ENCODE data around the gene VEGFA.

Gene VEGFA

DNA sequence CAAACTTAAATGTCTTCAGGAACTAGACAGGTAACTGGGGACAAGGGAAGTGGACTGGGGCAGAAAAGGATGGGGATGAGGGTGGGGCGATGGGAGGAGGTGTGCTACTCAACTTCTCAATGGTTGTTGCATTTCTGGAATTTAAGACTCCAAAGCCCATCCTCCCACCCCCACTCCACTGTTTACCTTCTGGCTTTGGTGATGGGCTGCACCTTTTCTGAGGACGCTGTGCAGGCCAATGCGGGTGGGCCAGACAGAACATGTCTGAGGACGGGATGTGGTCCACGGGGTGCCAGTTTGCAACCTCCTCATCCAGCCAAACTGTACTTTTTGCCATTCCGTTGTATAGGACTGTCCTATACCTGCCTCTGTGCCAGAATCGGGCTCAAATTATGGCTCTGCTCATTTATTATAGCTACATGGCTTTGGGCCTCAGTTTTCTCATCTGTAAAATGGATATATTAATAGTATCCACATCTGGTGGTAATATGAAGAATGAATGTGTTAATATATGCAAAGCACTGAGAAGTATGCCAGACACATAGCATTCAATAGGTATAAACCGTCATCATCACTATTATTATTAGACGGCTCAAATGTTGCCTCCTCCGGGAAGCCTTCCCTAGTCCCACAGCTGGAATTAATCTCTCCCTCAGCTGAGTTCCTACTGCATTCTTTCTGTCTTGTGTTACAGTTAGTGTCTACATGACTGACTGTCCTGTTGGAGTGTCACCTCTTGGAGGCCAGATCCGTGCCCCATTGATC is 31.0 kb upstream of the VEGFA start:
- no peak for DNase-seq (ENCODE audit: low spot score)

DNA sequence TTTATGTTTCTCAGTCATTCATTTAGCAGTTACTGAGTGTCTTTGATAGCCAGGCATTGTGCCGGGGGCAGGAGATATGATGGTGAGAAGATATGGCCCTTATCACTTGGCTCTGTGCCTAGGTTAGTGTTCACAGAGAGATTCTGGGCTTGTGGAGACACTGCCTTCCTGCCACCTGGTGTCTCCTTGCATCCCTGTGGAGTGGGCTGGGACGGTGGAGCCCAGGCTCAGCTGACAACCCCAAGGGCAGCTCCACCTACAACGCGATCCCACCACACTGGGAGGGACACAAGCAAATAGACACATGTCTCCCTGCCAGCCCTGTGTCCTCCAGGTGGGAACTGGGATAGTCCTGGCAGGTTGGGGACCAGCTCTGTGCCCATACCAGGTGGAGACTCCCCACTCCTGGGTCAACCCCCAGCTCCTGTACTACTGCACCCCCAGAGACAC is 30.3 kb upstream of the VEGFA start:
- DNase-seq (ENCODE audit: low spot score) = no peak

DNA sequence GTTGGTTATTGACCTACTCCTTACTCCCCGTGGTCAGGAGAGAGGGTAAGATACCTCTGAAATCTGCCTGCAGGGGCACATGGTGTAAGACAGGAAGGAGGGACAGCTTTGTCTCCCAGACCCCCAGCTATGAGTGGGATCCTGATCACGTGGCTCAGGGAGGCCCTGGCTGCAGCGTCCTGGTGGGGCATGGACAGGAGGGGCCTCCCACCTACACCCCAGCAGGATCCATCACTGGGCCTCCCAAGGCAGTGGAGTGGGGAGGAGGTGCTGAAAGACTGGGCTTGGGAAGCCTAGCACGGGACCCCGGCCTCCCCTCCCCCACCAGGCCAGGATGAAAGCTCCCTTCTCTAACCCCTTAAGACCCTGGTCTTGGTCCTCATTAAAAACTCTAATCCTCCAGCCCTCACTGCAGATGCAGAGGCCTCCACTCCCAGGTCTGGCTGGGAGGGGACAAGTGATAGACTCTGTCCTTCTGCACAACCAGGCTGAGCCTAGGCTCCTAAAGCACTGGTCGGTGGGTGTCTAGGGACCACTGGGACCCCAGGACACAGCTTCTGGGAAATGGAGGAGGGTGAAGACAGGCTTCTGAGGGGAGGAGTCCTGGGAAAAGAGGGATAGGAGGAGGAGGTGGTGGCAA is 29.6 kb upstream of the VEGFA start:
- no peak for DNase-seq (ENCODE audit: low spot score)

DNA sequence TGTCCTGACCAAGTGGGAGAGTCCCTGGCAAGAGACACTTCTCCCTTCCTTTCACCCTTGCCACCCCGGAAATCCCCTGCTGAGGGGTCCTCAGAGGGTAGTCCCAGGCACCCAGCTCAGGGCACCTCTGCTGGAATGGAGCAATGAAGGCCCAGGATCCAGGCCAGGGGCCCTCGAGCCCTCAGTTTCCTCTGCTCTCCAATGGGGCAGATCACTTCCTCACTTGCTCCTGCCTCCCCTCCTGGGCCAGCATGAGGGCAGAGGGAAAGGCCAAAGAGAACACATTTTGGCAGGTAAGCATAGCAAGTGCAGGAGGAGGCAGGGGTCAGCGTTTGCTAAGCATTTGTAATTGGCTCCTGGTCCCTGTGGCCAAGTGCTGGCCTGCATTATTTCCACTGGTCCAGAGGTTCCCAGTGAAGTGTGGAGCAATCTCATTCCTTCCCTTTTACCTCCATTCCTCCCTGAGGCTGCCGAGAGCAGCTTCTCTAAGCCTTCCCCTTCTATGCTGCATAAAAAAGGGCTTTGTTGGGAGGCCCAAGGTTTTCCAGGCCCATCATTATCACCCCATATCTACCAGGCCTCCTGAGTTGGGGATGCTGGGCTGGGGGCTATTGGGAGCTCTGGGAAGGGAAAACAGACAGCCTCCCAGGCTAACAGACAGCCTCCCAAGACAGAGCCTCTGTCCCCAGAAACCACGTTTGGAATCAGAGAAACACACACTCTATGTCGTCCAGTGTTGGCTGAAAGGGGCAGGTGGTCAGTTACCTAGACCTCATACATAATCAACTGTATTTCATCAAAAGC is 28.8 kb upstream of the VEGFA start:
- DNase-seq (ENCODE audit: low spot score) = no peak

DNA sequence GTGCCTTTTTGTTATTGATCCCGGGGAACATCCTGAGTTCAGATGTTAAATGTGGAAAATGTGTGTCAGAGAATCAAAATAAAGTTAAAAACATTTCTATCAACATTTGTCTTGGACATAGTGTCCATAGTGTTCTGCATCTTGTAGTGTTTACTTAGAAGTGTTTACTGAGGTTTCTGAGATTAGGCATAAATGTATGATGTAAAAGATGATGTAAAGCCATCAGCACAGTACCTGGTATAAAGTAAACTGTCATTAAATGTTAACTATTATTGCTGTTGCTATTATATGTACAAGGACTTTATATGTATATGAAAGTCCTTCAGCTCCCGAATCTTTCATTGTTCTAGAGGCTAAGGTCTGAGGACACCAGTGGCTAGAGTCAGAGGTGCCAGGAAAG is 28.2 kb upstream of the VEGFA start:
- DNase-seq (ENCODE audit: low spot score) = no peak

DNA sequence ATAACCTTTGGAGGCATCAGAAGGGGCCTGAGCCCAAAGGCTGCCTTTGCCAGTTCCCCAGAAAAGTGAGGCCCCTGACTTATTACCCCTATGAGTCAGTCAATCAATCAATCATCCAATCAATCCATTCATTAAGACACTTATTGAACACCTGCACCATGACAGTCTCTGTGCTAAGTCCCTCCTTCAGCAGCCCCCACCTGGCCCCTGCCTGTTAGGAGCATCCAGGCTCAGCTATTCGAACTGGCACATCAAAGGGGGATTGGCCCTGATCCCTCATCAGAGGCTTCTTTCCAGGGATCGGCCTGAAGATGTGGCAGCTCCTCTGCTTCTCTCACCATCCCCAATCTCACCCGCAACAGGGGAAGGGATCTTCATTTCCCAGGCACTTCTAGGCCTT is 27.7 kb upstream of the VEGFA start:
- no peak for DNase-seq (ENCODE audit: low spot score)

DNA sequence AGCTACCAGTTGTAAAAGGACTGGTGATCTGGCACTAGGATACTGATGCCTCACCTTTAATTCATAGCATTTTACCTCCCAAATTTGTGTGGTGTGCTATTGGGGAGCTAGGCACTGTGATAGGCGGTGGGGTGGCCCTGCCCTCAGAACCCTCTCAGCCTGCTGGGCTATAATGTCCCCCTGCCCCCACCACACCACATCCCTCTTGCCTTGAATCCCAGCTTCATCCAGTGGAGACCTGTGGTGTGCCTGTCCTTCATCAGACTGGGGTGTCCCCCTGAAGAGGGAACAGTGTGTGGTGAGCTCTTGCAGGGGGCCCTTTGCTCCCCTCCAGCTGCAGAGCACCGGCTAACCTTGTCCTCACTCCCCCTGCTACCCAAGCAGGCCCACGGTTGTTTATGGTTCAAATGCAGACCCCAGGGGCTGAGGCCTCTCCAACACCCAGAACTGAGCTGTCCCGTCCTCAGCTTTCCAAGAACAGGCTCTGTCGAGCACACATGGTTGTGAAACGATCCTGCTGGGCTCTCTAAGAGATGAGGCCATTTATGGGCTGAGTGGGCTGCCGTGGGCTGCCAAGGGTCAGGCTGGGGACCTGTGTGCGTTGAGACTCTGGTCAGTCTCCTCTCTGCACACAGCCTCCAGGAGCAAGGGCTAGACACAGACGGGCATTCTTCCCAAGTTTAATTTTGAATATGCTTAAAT is 26.9 kb upstream of the VEGFA start:
- no peak for DNase-seq (ENCODE audit: low spot score)

DNA sequence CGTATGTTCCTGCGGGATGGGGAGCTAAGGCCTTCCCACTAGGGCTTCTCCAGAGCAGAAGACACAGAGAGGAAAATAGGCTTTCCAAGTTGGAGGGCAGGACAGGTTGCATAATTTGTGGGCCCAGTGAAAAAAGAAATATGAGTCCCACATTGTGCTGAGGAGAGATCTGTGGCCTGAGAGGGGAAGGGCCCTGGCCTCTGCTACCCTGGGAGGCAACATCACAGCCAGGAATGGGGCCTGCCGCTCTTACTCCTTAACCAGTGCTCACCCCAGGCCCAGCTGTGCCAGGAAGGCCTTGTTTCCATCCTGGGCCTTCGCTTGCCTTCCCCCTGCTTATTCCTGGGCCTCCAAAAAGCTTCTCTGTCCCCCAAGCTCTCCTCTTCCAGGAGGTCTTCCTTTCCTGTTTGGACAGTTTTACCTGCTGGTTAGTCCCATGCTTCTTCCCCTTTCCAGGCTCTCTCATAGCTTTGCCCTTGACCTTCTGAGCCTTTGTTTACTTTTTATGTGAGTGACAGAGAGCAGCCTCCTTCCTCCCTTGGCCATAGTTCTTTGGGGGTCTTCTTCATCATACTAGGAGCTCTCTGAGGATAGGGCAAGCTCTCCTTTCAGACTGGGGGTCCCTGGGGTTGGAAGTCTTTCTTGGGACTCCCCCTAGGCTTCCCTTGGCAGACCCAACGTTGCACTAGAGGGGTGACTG is 26.2 kb upstream of the VEGFA start:
- DNase-seq (ENCODE audit: low spot score) = no peak

DNA sequence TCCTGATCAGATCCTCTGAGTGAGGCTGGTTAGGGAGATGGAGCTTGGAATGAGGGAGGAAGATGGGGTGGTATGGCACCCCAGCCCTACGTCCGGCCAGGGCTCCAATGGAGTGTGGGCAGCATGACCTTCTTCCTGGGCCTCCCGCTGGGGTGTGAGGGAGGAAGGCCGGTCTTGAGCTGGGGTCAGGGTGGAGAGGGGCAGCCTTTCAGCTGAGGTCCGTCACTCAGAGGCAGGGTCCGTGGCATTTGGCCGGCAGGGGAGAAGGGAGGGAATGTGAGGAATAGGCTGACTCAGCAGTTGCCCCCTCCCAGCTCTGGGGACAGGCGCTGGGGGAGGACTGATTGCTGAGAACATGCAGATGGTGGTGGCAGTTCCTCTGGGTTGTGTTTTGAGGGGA is 25.5 kb upstream of the VEGFA start:
- DNase-seq (ENCODE audit: low spot score) = no peak

DNA sequence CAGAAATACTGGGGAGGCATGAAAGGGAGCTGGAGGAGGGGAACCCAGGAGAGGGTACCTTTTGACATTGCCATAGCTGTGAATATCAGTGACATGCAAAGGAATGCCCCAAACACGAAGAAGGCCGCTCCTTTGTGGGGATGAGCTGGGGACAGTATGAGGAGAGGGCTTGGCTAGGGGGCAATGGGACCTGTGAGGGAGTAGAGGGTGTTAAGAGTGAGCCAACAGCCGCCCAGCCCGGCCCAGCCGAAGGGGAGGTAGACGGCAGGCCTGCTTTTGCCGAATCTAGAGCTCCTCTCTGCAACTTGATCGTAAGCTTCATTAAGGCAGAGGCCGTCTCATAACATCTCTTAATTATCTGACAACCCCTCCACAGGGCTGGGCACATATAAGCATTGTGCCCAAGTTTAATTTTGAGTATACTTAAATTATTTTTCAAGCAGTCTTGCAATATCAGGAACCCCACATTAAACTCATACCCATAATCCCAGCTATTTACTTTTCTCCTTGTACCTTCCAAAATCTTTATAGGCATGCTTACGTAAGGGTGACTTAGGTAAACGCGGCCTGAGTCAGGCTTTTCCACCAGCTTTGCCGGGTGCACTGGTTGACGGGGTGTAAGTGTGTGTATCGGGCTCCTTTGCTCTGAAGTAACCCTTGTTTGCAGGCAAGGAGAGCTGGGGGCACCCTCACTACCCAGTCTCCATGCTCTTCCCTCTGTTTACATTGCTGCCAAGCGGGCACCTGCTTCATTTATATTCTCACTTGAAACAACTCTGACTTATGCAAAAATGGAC is 24.9 kb upstream of the VEGFA start:
- no peak for DNase-seq (ENCODE audit: low spot score)

DNA sequence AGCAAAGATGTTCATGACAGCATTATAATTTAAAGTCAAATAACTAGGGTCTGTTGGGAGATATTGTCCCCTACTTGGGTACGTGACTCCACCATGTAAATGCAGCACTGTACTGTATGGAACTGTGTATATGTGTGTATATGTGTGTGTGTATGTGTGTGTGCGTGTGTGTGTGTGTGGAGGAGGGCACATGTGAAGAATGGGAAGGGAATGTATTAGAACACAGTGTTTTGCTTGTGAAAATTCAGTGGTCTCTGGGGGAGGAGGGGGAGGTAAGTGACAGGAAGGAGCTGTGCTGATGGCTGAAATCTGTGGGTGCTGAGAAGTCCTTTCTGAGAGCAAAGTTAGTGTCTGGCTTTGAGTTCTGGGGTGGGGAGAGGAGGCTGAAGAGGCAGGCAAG is 23.9 kb upstream of the VEGFA start:
- DNase-seq (ENCODE audit: low spot score) = no peak

DNA sequence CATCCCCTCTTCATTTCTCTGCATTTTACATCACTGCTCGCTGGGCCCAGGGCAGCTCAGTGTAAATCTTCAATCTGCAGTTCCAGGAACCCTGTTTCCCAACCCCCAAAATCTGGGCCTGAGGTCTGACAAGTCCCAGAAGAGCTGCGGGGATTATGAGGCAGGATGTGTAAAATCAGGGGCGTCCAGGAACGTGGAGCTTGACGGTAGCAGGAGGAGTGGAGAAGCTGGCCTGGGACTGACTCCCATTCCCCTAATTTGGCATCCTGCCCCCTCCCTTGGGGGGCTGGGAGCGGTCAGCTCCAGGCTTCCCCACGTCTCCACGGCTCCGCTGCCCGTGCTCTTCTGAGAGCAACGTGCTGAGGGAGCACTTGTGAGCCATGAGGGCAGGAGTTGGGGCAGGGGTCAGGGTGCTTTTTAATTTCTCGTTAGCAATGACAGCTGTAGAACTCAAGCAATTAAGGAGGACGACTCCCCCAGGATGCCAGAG is 23.4 kb upstream of the VEGFA start:
- DNase-seq (ENCODE audit: low spot score) = no peak

DNA sequence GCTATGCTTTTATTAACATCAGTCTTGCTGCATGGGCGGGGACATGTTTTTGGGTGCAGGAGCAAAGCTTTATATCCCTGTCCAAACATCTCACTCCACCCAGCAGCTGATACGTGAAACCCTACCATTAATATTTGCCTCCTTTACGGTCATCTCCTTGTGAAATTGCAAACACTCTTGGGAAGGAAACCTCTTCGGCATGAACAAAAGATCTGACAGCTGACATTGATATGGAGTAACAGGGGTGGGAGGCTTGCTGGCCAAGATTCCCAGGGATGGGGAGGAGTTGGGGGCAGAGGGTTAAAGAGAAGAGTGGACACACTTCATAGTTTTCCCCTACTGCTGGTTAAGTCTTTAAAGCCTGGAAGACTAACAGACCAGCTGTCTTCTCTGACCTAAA is 22.2 kb upstream of the VEGFA start:
- DNase-seq (ENCODE audit: low spot score) = no peak

DNA sequence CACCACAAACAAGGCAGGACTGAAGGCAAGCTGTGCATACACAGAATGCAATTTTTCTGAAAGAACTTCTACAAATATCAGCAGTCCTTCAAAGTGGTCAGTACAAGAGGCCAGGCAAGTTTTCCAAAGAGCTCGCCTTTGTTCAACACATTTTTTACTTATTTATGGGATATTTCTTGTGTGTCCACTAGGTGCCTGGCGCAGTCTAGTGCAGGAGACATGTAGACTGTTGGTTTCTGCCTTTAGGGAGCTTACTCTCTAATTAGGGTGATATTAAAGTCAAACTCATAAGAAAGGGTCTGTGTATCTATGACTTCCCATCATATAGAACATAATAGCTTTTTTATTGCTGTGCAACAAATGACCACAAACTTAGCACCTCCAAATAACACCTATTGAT is 21.2 kb upstream of the VEGFA start:
- no peak for DNase-seq (ENCODE audit: low spot score)

DNA sequence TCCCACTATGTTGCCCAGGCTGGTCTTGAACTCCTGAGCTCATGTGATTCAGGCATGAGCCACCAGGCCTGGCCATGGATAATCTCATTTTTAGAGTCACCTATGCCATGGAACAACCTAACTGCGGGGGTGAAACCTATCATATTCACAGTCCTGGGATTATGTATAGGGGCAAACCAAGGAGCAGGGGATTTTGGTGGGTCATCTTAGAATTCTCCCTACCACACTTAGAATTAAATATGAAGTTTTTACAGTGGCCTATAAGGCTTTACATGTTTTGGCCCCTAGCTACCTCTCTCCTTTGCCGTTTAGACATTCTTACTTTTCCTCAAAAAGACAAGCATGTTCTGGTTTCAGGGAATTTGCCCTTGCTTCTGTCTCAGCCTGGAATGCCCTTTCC is 20.6 kb upstream of the VEGFA start:
- no peak for DNase-seq (ENCODE audit: low spot score)

DNA sequence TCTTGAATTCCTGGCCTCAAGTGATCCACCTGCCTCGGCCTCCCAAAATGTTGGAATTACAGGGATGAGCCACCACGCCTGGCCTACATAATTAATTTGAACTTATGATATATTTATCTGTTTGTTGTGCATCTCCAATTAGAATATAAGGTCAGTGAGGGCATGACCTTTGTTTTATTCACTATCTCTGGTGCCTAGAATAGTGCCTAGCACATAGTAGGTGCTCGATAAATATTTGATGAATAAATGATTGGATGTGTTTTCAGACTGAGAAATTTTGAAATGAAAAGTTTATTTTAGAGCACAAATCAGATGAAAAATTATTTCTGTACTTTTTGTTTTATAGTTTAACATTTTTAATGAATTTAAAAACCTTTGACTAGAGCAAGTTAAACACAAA is 19.4 kb upstream of the VEGFA start:
- no peak for DNase-seq (ENCODE audit: low spot score)

DNA sequence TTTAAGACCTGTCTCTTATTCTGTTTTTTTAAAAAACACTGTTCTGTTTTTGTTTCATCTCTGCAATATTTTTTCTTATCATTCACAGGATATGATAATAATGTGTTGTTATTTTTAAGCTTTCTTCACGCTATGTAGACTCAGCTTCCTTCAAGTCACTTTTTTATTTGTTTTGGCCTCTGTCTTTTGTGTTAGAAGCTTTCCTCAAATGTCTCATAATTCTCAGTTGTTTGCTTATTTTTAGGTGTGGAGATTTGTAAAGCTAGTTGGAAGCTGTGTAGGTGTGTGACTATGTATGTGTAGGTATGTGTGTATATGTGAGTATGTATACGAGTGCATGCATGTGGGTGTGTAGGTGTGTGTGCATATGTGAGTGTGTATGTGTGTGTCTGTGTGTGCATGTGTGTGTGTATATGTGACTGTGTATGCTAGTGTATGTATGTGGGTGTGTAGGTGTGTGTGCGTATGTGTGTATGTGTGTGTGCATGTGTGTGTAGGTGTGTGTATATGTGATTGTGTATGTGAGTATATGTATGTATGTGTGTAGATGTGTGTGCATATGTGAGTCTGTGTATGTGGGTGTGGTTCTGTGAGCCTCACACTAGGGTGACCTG is 16.3 kb upstream of the VEGFA start:
- DNase-seq (ENCODE audit: low spot score) = no peak

DNA sequence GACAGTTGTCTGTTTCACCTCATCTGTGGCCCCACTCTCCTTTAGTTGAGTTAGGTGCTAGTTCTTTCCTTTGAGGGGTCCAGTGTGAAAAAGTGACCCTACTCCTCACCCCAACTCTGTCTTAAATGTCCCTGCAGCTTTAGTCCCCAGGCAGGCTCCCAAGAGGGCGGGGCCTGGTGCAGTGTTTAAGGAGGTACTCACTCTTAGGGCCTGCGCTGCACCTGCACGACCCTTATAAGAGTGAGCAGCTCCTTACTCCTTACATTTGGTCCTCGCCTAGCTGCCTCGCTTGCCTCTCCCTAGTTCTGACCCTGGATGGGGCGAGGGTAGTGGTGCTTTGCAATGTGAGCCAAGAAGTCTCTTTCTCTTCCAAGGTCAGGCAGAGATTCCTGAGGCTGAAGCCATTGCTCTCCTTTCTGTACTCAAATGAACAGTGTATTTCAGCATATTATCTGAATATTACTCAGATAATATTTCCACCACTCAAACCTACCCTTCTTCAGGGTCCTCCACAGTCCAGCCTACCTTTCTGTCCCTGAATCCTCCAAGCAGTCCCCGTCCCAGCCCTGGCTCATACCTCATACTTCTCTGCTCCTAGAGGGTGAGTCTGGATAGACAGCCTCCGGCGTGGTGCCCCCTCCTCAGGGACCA is 11.9 kb upstream of the VEGFA start:
- DNase-seq (ENCODE audit: low spot score) = no peak

DNA sequence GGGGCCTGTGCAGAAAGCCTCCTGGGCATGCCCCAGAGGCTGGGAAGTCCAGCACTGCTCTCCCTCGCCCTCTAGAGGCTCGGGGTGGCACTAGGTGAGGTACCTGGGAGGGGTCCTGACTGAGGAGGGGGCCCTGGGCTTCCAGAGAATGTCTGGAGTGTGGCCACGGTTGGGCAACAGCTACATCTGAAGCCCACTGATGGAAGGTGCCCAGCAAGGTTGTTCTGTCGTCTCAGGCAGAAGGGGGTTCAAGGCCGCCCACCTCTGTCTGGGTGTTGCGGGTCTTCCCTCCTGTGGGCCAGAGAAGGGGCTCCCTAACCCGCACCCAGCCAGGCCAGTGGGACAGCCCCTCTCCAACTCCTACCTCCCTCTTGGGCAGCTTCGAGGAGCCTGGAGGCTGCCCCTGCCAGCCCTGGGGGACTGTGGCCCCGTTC is 11.4 kb upstream of the VEGFA start:
- DNase-seq (ENCODE audit: low spot score) = peak; percentile 16

All from activated CD4-positive, alpha-beta T cell treated with anti-CD3 and anti-CD28 coated beads, Interleukin-2, Interleukin-4, amounts not matched to agents 100 ng/mL and 50 ng/mL, durations not matched to agents 16 hours and 8 hours (primary cell).